ENCODE data around the gene PTPRM.

DNA sequence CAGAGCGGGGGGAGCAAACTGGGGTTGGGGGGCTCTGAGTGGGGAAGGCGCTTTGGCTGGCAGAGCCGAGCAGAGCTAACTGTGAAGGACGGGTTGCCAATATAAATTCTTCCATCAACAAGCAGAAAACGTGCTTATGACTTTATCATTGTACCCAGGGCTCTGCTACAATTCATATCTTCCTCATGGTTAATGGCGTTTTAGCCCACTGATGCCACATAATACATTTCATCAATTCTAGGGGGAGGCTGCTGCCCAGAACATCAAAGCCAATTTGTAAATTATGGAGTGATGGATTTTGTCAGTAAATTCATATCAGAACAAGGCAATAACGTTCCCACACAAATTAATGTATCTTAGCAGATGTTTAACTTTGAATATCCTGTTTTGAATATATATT, 866.7 kb downstream of the PTPRM start:
- TF ChIP-seq, protein P1, sequence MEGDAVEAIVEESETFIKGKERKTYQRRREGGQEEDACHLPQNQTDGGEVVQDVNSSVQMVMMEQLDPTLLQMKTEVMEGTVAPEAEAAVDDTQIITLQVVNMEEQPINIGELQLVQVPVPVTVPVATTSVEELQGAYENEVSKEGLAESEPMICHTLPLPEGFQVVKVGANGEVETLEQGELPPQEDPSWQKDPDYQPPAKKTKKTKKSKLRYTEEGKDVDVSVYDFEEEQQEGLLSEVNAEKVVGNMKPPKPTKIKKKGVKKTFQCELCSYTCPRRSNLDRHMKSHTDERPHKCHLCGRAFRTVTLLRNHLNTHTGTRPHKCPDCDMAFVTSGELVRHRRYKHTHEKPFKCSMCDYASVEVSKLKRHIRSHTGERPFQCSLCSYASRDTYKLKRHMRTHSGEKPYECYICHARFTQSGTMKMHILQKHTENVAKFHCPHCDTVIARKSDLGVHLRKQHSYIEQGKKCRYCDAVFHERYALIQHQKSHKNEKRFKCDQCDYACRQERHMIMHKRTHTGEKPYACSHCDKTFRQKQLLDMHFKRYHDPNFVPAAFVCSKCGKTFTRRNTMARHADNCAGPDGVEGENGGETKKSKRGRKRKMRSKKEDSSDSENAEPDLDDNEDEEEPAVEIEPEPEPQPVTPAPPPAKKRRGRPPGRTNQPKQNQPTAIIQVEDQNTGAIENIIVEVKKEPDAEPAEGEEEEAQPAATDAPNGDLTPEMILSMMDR (tag by site-specific recombination; IDR thresholded peaks at IDR 0.05) = no peak
- TF ChIP-seq ZNF354C (tag by site-specific recombination; IDR thresholded peaks at IDR 0.05; ENCODE audit: borderline replicate concordance, low read depth) = no peak
- TF ChIP-seq ZNF473 (tag by site-specific recombination; IDR thresholded peaks at IDR 0.05) = no peak
- no peak for TF ChIP-seq SP2 (tag by site-specific recombination; IDR thresholded peaks at IDR 0.05)
- no peak for TF ChIP-seq MYNN (tag by site-specific recombination; IDR thresholded peaks at IDR 0.05; ENCODE audit: borderline replicate concordance)
- TF ChIP-seq, protein P2, sequence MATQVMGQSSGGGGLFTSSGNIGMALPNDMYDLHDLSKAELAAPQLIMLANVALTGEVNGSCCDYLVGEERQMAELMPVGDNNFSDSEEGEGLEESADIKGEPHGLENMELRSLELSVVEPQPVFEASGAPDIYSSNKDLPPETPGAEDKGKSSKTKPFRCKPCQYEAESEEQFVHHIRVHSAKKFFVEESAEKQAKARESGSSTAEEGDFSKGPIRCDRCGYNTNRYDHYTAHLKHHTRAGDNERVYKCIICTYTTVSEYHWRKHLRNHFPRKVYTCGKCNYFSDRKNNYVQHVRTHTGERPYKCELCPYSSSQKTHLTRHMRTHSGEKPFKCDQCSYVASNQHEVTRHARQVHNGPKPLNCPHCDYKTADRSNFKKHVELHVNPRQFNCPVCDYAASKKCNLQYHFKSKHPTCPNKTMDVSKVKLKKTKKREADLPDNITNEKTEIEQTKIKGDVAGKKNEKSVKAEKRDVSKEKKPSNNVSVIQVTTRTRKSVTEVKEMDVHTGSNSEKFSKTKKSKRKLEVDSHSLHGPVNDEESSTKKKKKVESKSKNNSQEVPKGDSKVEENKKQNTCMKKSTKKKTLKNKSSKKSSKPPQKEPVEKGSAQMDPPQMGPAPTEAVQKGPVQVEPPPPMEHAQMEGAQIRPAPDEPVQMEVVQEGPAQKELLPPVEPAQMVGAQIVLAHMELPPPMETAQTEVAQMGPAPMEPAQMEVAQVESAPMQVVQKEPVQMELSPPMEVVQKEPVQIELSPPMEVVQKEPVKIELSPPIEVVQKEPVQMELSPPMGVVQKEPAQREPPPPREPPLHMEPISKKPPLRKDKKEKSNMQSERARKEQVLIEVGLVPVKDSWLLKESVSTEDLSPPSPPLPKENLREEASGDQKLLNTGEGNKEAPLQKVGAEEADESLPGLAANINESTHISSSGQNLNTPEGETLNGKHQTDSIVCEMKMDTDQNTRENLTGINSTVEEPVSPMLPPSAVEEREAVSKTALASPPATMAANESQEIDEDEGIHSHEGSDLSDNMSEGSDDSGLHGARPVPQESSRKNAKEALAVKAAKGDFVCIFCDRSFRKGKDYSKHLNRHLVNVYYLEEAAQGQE (tag by site-specific recombination; IDR thresholded peaks at IDR 0.05) = no peak
- TF ChIP-seq MZF1 (tag by site-specific recombination; IDR thresholded peaks at IDR 0.05; ENCODE audit: borderline replicate concordance) = no peak
- TF ChIP-seq, protein P3, sequence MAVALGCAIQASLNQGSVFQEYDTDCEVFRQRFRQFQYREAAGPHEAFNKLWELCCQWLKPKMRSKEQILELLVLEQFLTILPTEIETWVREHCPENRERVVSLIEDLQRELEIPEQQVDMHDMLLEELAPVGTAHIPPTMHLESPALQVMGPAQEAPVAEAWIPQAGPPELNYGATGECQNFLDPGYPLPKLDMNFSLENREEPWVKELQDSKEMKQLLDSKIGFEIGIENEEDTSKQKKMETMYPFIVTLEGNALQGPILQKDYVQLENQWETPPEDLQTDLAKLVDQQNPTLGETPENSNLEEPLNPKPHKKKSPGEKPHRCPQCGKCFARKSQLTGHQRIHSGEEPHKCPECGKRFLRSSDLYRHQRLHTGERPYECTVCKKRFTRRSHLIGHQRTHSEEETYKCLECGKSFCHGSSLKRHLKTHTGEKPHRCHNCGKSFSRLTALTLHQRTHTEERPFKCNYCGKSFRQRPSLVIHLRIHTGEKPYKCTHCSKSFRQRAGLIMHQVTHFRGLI (tag by site-specific recombination; IDR thresholded peaks at IDR 0.05) = no peak
- no peak for TF ChIP-seq TCF7L2 (IDR thresholded peaks at IDR 0.05; ENCODE audit: borderline replicate concordance, low read depth, low read length)
- TF ChIP-seq GLI2 (tag by site-specific recombination; IDR thresholded peaks at IDR 0.05; ENCODE audit: borderline replicate concordance, low read depth) = no peak

Data from HEK293 (cell line).